HCT116 (cell line): ENCODE results near the gene ACE. TPM values are rescaled to one million over a fixed set of nuclear protein-coding genes. Genes with fewer than 3 reads are reported as not detected.

Experiments
- ATAC-seq: fragments of 200-7000 bp; cut with Tn5 transposase; 2 replicates; pipeline ENCODE4 v1.9.1; 2020; ENCODE audit warnings: mild to moderate bottlenecking, moderate library complexity
- BruUV-seq: library from RNA; stranded (reverse); fragments of 400-500 nt; replicated peaks from 2 replicates; lab custom pipeline; 2021; lab: Mats Ljungman, UMichigan
- CTCF ChIA-PET: fragments of 300-600 bp; sonication (Branson Sonifier 250); formaldehyde crosslinking; loops from one replicate; lab custom pipeline; 2021; ENCODE audit warnings: antibody characterized with exemption; lab: Charles Lee
- POLR2A ChIA-PET: fragments of 300-600, 350-600 bp; sonication (Branson Sonifier 250); formaldehyde crosslinking; loops from one replicate; lab custom pipeline; 2021; ENCODE audit warnings: antibody characterized with exemption; lab: Charles Lee
- RAD21 ChIA-PET, 2 experiments: fragments of 300-600 bp; sonication (Branson Sonifier 250); formaldehyde crosslinking; loops; one replicate each; lab custom pipeline; 2023; ENCODE audit warnings: low total read pairs in 2 of 2; ENCODE audit not compliant: uncharacterized antibody in 2 of 2, unreplicated experiment in 2 of 2, low non-redundant PET in 1 of 2; lab: Charles Lee
- DNase-seq: peaks from one replicate; pipeline ENCODE4 v3.0.0-alpha.2; 2010; ENCODE audit warnings: low read depth, low spot score
- H2AFZ ChIP-seq: fragments of 200-600 bp; shearing (Covaris generic), sonication (generic); 2 replicates; pipeline ENCODE4 v1.6.1; 2017; ENCODE audit warnings: low read depth, mixed run types, mixed read lengths, antibody characterized with exemption, low read length; ENCODE audit not compliant: poor library complexity, severe bottlenecking
- H3K27ac ChIP-seq: 2 replicates; pipeline ENCODE4 v1.5.1; 2012; ENCODE audit warnings: low read depth, low read length
- H3K27me3 ChIP-seq: fragments of 200-600 bp; sonication (generic); 2 replicates; pipeline ENCODE4 v1.6.1; 2016; ENCODE audit warnings: mixed run types, low read length, mixed read lengths; ENCODE audit not compliant: insufficient read depth
- H3K36me3 ChIP-seq, 2 experiments: fragments of 200-500 bp in 1 of 2; fragments of 200-600 bp in 1 of 2; sonication (Bioruptor generic) in 1 of 2; sonication (generic) in 1 of 2; 2 replicates each; pipeline versions ENCODE4 v1.5.1 to v1.6.1; 2014 to 2016; ENCODE audit warnings: low read length in 2 of 2, inconsistent platforms in 1 of 2, mixed read lengths in 1 of 2, mixed run types in 1 of 2; ENCODE audit not compliant: insufficient read depth in 2 of 2, control insufficient read depth in 1 of 2
- H3K4me1 ChIP-seq, 2 experiments: fragments of 200-600 bp in 1 of 2; sonication (generic) in 1 of 2; 2 replicates each; pipeline versions ENCODE4 v1.5.1 to v1.6.1; 2012 to 2017; ENCODE audit warnings: low read length in 2 of 2, inconsistent platforms in 1 of 2, mild to moderate bottlenecking in 1 of 2, mixed read lengths in 1 of 2, mixed run types in 1 of 2, moderate library complexity in 1 of 2; ENCODE audit not compliant: insufficient read depth in 2 of 2, control insufficient read depth in 1 of 2
- H3K4me2 ChIP-seq: fragments of 200-600 bp; sonication (generic); 2 replicates; pipeline ENCODE4 v1.6.1; 2017; ENCODE audit warnings: mixed run types, low read length, mixed read lengths
- H3K4me3 ChIP-seq, 2 experiments: fragments of 200-600 bp in 1 of 2; sonication (generic) in 1 of 2; replicated peaks in 1 of 2; 2 replicates each; pipeline ENCODE4 v1.5.1; 2011 to 2016; ENCODE audit warnings: low read length in 2 of 2, control low read depth in 1 of 2, low read depth in 1 of 2, mild to moderate bottlenecking in 1 of 2, mixed read lengths in 1 of 2, mixed run types in 1 of 2
- H3K79me2 ChIP-seq: fragments of 200-600 bp; sonication (generic); 2 replicates; pipeline ENCODE4 v1.6.1; 2017; ENCODE audit warnings: mild to moderate bottlenecking, mixed run types, low read length, moderate library complexity, mixed read lengths; ENCODE audit not compliant: insufficient read depth
- H3K9ac ChIP-seq: fragments of 200-600 bp; sonication (generic); 2 replicates; pipeline ENCODE4 v1.6.1; 2016; ENCODE audit warnings: low read length, mixed read lengths
- H3K9me2 ChIP-seq: fragments of 200-600 bp; sonication (generic), shearing (Covaris generic); 2 replicates; pipeline ENCODE4 v1.6.1; 2017; ENCODE audit warnings: mixed run types, mild to moderate bottlenecking, moderate library complexity; ENCODE audit not compliant: insufficient read depth
- H3K9me3 ChIP-seq, 2 experiments: fragments of 200-500 bp in 1 of 2; fragments of 200-600 bp in 1 of 2; sonication (Bioruptor generic) in 1 of 2; sonication (generic) in 1 of 2; 2 replicates each; pipeline ENCODE4 v1.6.1; 2014 to 2017; ENCODE audit warnings: low read length in 2 of 2, mixed read lengths in 2 of 2, inconsistent platforms in 1 of 2, low read depth in 1 of 2, mild to moderate bottlenecking in 1 of 2, mixed run types in 1 of 2, moderate library complexity in 1 of 2; ENCODE audit not compliant: control insufficient read depth in 1 of 2, insufficient read depth in 1 of 2
- H4K20me1 ChIP-seq: fragments of 200-600 bp; sonication (generic), shearing (Covaris generic); 2 replicates; pipeline ENCODE4 v1.6.1; 2017; ENCODE audit warnings: mixed run types, mild to moderate bottlenecking, moderate library complexity; ENCODE audit not compliant: insufficient read depth
- ATF3 ChIP-seq: IDR thresholded peaks from 2 replicates; pipeline ENCODE4 v1.6.1; 2012
- CBX3 ChIP-seq: IDR thresholded peaks from 2 replicates; pipeline ENCODE4 v1.6.1; 2012; ENCODE audit warnings: low read depth
- CTCF ChIP-seq, 3 experiments: fragments of 200-600 bp in 1 of 3; sonication (generic) in 1 of 3; IDR thresholded peaks in 2 of 3; conservative IDR thresholded peaks in 1 of 3; 2 replicates each; pipeline ENCODE4 v1.5.1; 2012 to 2017; ENCODE audit warnings: low read depth in 2 of 3, low read length in 2 of 3, antibody characterized with exemption in 1 of 3, borderline replicate concordance in 1 of 3, control low read depth in 1 of 3, mild to moderate bottlenecking in 1 of 3, mixed read lengths in 1 of 3, mixed run types in 1 of 3, moderate library complexity in 1 of 3; ENCODE audit not compliant: insufficient read depth in 1 of 3
- EGR1 ChIP-seq: IDR thresholded peaks from 2 replicates; pipeline ENCODE4 v1.6.1; 2012; ENCODE audit warnings: low read depth
- POLR2AphosphoS5 ChIP-seq: IDR thresholded peaks from 2 replicates; pipeline ENCODE4 v1.6.1; 2011; ENCODE audit warnings: mild to moderate bottlenecking, low read depth, low read length, moderate library complexity
- RAD21 ChIP-seq: IDR thresholded peaks from 2 replicates; pipeline ENCODE4 v1.6.1; 2012; ENCODE audit warnings: low read depth, mild to moderate bottlenecking
- SRF ChIP-seq: IDR thresholded peaks from 2 replicates; pipeline ENCODE4 v1.6.1; 2012; ENCODE audit warnings: low read depth
- ZNF274 ChIP-seq: fragments of 200-500 bp; sonication (Bioruptor generic); IDR thresholded peaks from 2 replicates; pipeline ENCODE4 v1.6.1; 2014; ENCODE audit warnings: mild to moderate bottlenecking, low read depth, low read length, inconsistent platforms
- intact Hi-C: fragments of 100-400 bp; cut with micrococcal nuclease; formaldehyde crosslinking; loops from 2 replicates; pipeline ENCODE4 v1.10.0; 2022
- total RNA-seq: library from RNA; stranded (reverse); gene quantifications from one replicate; pipeline ENCODE4 v1.2.1, GENCODE V29; 2021; ENCODE audit not compliant: unreplicated experiment

ACE gene
- total RNA-seq, 1 experiment from 2014 or later: 7.7 TPM

- no peak overlapping the region for H3K4me3 ChIP-seq
- H3K4me2 ChIP-seq: peak overlapping the region; percentile 27
- H3K9ac ChIP-seq: 0 out of 2 replicates have a peak overlapping the region, but pooled peaks have one; percentile 22
- RAD21 ChIA-PET: interaction anchor here (2.2 to 3.3 kb wide), 2 partner anchors 44 to 45 kb away, joined by 9 to 16 read pairs; partner anchors contain the start of gene ACE (in 1 of the 2)
- no TSS peak for BruUV-seq
- TF ChIP-seq ATF3 (no peak), CBX3 (no peak), SRF (no peak), EGR1 (no peak)
- H3K27ac ChIP-seq: peak overlapping the region; percentile 52
- intact Hi-C loops: no loop called here
- H2AFZ ChIP-seq: no peak overlapping the region
- DNase-seq (no peak), ATAC-seq (no peak)
- H3K9me2 ChIP-seq: no peaks in the 10 kb centered on the region
- no peaks in the 10 kb centered on the region for H3K27me3 ChIP-seq
- H3K4me1 ChIP-seq: peaks cover 45% of the 10 kb centered on the region in 2 experiments
- POLR2A ChIA-PET: interaction anchor here (1.5 to 3.0 kb wide), 3 partner anchors 11 to 188 kb away, joined by 6 to 23 read pairs (median 10); partner anchors contain the start of genes CYB561 and MAP3K3
- no peaks in the 10 kb centered on the region for H4K20me1 ChIP-seq
- CTCF ChIA-PET: interaction anchor here (0.5 to 4.9 kb wide), 8 partner anchors 8 to 178 kb away, joined by 3 to 62 read pairs (median 20); partner anchors contain the start of genes CYB561 and KCNH6
- H3K79me2 ChIP-seq: peaks cover 17% of the 10 kb centered on the region; the same call in 1 of the 2 replicates
- H3K9me3 ChIP-seq: no peaks in the 10 kb centered on the region
- peaks cover 9 to 11% of the 10 kb centered on the region in 2 experiments; a peak in 3 of 4 replicates for H3K36me3 ChIP-seq
These were observed 42.9 kb upstream of the ACE start for GRCh38 chr17:63433746-63434591.

- RAD21 ChIA-PET: interaction anchor here (1.1 to 3.3 kb wide), 5 partner anchors 9 to 177 kb away, joined by 4 to 16 read pairs (median 6); partner anchors contain the start of gene ACE (in 1 of the 2)
These were observed 41.8 kb upstream of the ACE start for GRCh38 chr17:63434951-63435571.

More at GRCh38 chr17:63434951-63435571, 41.8 kb upstream of the ACE start:
- peaks cover 26% of the 10 kb centered on the region for H3K79me2 ChIP-seq
- CTCF ChIA-PET: interaction anchor here (0.7 to 4.9 kb wide), 19 partner anchors 9 to 422 kb away, joined by 3 to 62 read pairs (median 4); partner anchors contain the start of genes ACE and CYB561
- intact Hi-C loops: no loop called here
- peak overlapping the region; percentile 39; the same call in 1 of the 2 replicates for H3K9ac ChIP-seq
- no peak overlapping the region; a peak in 1 of 4 replicates for H3K4me3 ChIP-seq
- ATAC-seq (peak; percentile 65), DNase-seq (peak; percentile 37)
- BruUV-seq: no TSS peak
- H3K27ac ChIP-seq: peak overlapping the region; percentile 70
- peak; percentile 14; the same call in 1 of the 2 replicates for TF ChIP-seq RAD21
- no peak for TF ChIP-seq ZNF274
- TF ChIP-seq POLR2AphosphoS5: peak; percentile 21; the same call in 1 of the 2 replicates
- peak in 2 of 3 experiments; percentile 48 to 72; a peak in 4 of 6 replicates for TF ChIP-seq CTCF (IDR thresholded peaks at IDR 0.05 in 2 of 3, conservative IDR thresholded peaks at IDR 0.05 in 1 of 3; ENCODE audit: borderline replicate concordance in 1 of 3, insufficient read depth in 1 of 3, low read depth in 2 of 3, low read length in 2 of 3)
- H4K20me1 ChIP-seq: no peaks in the 10 kb centered on the region
- H3K4me1 ChIP-seq: peaks cover 45% of the 10 kb centered on the region in 2 experiments
- no peaks in the 10 kb centered on the region for H3K9me2 ChIP-seq
- POLR2A ChIA-PET: interaction anchor here (1.0 to 3.0 kb wide), 6 partner anchors 10 to 187 kb away, joined by 4 to 23 read pairs (median 6); partner anchors contain the start of genes ACE, CYB561 and MAP3K3
- H3K4me2 ChIP-seq: peak overlapping the region; percentile 65
- H3K36me3 ChIP-seq: peaks cover 9 to 11% of the 10 kb centered on the region in 2 experiments; a peak in 3 of 4 replicates
- no peaks in the 10 kb centered on the region for H3K27me3 ChIP-seq
- H3K9me3 ChIP-seq: no peaks in the 10 kb centered on the region
- no peak overlapping the region for H2AFZ ChIP-seq
